ENCODE results near the gene PLEKHA7.

Gene PLEKHA7

DNA sequence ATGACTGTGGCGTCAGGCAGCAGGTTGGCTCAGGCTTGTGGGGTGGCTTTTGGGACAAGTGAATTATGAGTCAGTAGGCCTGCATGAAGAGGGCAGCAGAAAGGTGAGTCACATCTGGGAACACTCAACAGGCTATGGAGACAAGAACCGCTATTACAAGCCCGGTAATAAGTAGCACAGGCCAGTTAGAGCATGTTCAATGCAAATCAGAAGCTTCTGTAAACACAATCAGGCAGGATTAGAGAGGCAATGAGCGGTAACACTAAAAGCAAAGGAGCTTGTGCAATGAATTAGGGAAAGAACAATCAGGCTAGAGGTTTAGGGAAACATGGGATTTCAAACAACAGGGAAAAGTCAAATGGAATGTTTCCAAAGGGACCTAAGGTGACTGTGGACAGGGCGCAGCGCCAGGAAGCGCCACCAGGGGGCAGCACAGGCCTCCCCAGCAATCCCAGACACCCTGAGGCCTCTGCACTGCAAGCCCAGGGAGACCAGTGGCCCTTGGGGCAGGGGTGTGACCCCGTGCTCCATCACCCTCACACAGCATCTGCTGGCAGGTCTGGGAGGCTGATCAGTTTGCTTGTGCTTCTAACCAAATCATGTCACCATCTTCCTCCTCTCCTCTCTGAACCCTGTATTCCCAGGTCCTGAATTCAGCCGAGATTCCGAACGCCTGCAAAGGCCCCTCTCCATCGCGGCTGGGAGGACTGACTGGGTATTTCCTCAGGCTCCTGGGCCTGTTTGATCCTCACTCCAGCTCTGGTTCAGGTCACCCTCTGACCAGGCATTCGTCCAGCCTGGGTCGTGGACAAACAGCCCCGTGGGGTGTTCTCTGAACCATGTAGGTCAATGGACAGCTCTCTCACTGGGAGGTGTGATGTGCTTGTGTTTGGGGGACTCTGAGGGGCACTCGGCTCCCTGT is 225.8 kb downstream of the PLEKHA7 start:
- Mint-ChIP-seq H3K4me1 (no peaks in the 10 kb centered on the region), H3K27ac (no peak overlapping the region), H3K36me3 (no peaks in the 10 kb centered on the region), H3K4me3 (no peak overlapping the region), H3K9me3 (no peaks in the 10 kb centered on the region), H3K27me3 (no peaks in the 10 kb centered on the region)

DNA sequence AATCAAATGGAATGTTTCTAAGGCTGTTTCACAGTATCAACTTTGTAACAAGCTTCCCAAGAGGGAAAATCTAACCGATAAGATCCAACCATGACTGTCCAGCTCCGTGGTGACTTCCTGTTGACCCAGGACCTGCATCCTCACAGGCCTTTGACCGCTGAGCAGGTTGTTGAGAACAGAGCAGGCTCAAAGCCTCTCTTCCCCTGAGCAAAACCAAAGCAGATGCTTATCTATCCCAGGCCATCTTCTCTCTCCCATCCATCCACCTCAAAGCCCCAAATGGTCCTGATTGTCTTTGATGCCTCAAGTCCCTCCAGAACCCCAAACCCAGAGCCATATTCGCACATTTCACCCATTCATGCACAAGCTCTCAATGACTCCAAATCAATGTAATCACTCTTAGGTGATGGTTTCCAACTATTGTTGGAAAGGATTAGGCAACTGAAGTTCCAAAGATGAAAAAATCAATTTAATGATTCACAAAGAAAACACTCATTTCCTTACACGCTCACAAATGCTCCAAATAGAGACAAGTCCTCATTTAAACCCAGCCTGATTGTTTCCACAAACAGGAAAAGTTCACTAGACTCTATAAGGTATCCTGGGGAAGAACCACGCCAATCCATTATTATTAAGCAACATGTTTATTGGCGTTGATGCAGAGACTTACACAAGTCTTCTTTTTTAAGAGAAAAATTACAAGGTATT is 227.0 kb downstream of the PLEKHA7 start:
- Mint-ChIP-seq H3K4me1 (no peaks in the 10 kb centered on the region), H3K27me3 (no peaks in the 10 kb centered on the region), H3K27ac (no peak overlapping the region), H3K4me3 (no peak overlapping the region), H3K36me3 (no peaks in the 10 kb centered on the region), H3K9me3 (no peaks in the 10 kb centered on the region)

DNA sequence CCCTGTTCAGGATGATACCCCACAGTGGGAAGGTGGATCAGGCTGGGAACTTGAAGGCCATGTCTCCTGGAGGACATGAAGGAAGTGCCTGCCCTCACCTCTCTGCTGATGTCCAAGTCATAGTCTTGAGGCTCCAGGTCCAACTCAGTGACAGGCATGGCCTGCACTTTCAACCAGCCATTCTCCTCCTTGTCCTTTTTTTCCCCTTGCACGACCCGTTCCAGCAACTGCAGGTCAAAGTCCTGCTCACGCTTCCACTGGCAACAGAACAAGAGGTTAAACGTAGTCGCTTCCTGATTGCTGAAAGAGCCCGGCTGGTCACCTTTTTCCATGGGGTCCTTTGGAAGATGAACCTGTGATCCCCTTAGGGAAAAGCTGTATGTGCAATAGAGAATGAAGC is 228.1 kb downstream of the PLEKHA7 start:
- Mint-ChIP-seq H3K27ac (no peak overlapping the region), H3K4me3 (no peak overlapping the region), H3K9me3 (no peaks in the 10 kb centered on the region), H3K27me3 (no peaks in the 10 kb centered on the region), H3K36me3 (no peaks in the 10 kb centered on the region), H3K4me1 (no peaks in the 10 kb centered on the region)

DNA sequence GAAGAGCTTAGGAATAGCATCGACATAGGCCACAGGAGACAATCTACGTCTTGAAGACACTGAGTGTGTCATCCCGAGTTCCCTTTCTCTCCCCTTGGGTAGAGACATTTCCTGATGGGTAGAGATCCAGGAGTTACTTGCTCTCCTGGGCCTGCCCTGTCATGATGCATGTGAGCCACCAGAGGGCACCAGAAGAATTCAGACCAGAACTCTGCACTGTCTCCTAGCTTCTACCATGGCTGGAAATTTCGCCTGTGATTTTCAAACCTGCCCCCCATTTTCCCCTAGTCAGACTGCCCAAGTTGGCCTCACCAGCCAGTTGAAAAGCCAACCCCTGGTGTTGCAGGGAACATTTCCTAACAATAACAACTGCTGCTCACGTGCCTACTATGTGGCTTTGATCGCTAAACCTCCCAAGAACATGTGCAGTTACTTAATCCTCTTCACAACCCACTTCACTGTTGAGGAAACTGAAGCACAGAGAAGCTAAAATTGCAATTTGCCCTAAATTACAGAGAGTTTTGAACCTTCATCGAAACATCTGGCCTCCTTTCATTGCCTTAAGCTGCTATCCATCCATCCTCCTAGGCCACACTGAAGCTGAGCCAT is 228.6 kb downstream of the PLEKHA7 start:
- Mint-ChIP-seq H3K4me1 (no peaks in the 10 kb centered on the region), H3K9me3 (no peaks in the 10 kb centered on the region), H3K4me3 (no peak overlapping the region), H3K36me3 (no peaks in the 10 kb centered on the region), H3K27me3 (no peaks in the 10 kb centered on the region), H3K27ac (no peak overlapping the region)

DNA sequence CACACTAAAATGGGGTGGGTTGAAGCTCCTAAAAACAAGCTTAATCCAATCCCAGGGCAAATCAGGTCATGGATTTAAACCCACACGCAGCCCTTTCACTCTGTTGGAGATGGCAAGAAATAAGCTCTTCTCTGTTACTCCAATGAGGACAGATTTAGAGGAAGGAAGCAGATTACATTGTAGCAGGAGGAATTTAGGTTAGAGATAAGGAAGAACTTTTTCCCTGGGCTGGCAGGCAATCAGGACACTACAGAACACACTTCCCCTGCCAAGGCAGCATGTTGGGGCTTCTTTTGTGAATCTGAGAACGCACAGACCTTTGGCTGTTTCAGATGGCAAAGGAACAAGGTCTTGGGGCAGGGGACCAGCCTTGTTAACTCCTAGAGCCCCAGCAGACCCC is 229.5 kb downstream of the PLEKHA7 start:
- Mint-ChIP-seq H3K27ac (no peak overlapping the region), H3K4me1 (no peaks in the 10 kb centered on the region), H3K27me3 (no peaks in the 10 kb centered on the region), H3K9me3 (no peaks in the 10 kb centered on the region), H3K4me3 (no peak overlapping the region), H3K36me3 (no peaks in the 10 kb centered on the region)

DNA sequence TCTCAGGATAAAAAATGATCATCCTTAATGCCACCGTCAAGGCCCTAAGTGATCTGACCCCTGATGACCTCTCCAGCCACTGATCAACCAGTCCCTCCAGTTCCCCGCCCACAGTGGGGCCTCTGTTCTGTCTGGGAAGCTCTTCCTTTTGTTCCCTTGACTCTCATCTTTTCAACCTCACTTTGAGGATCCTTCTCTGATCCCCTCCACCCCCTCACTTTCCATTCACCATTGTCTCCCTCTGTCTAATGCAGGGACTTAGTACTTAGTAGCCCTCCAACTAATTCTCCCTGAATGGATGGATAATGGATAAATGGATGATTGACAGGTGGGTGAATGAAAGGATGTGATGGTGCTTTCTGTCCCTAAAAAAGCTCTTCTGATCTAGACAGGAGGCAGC is 230.1 kb downstream of the PLEKHA7 start:
- Mint-ChIP-seq H3K4me3 (no peak overlapping the region), H3K27me3 (no peaks in the 10 kb centered on the region), H3K9me3 (no peaks in the 10 kb centered on the region), H3K27ac (no peak overlapping the region), H3K4me1 (no peaks in the 10 kb centered on the region), H3K36me3 (no peaks in the 10 kb centered on the region)

DNA sequence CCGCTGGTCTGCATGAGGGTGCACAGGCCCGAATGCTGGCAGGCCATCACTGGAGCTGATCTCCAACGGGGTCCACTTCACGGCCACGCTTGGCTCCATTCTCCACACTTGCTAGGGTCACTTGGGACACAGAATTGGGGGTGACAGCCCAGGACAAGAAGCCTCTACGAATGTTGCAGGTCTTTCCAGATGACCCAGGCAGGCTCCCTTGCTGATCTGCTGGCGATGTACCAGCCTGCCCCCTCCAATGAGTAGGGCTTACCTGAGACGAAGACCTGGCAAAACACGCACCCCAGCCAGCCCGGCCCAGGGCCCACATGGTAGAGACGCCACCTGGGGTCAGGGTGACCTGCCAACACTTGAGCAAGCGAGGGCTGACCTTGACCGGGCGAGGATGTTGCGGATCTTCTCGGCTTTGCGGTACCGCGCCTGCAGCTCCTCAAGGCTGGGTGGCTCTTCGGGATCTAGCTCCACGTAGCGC is 230.9 kb downstream of the PLEKHA7 start:
- Mint-ChIP-seq H3K9me3 (no peaks in the 10 kb centered on the region), H3K36me3 (no peaks in the 10 kb centered on the region), H3K4me1 (no peaks in the 10 kb centered on the region), H3K27ac (no peak overlapping the region), H3K27me3 (no peaks in the 10 kb centered on the region), H3K4me3 (no peak overlapping the region)

DNA sequence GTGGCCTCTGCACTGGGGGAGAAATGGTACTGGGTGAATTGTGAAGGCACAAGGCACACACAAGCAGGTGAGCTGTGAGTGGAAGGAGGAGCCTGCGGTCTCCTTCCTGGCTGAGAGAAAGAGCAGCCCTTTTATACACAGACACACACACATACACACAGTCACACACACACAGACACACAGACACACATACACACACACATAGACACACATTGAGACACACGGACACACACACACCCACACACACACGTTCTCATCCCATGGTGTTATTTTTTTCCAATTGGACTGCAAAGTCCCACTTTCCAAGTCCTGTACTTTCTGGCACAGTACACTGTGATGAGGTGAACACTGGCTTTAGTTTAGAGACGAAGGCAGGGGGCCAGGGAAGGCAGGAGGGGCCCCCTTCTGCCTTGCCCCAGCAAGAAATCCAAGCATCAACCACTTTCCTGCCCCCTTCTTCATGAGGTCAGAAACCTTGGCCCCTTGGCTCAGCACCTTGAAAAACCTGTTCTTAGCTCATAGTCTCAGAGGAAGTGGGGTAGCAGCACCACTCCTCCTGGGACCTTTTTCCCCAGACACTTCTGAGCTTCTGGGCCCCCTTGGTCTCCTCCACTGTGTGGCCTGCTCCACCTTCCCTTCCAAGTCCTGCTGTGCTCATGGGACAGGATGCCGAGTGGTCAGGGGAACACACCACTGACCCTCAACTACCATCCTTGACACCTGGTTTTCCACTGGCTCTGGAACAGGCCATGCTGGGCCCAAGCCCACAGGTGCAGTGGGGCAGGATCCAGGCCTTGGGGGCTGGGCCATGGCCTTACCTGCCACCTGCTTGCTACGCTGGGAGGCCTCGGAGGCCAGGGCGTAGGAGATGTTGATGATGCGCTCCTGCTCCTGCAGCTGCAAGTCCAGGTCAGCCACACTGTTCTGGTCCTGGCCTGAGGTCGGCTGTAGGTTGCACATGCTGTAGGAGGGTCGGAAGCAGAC is 232.0 kb downstream of the PLEKHA7 start:
- no peak overlapping the region for H3K27ac Mint-ChIP-seq

DNA sequence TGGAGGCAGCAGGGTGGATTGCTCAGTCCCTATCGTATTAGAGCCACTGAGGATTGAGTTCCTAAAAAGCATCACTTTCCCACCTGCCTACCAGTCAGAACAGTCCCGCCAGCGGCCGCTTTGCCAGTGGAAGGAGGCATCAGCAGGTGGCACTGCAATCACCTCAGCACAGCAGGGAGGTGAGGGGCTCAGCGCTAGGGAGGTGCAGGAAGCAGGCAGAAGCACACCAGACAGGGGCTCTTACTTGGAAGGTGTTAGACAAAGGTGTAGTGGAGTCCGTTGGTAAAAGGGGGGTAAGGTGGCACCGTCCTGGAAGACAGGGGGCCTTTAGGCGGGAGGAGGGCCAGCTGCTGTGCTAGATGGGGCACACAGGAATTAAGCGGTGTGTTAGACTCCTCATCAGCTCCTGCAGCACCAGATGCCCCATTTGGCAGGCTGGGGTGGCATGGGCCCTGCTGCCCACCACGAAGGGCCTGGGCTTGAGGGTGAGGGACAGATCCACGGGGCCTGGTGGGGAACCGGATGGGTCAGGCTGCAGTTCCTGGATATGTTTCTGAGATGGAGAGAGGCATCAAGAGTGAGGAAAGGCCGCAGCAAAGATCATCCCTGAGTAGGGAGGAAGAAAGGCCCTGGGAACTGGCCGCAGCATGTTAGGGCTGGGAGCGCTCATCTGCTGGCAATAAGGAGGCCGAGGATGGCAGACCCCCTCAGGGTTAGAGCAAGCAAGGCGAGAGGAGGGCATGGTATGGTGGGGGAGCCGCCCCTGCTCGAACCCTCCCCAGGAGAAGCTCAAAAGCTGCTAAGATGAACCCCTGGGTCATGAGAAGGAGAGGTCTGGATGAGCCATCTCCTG is 233.3 kb downstream of the PLEKHA7 start:
- Mint-ChIP-seq H3K4me1 (no peaks in the 10 kb centered on the region), H3K4me3 (no peak overlapping the region), H3K36me3 (no peaks in the 10 kb centered on the region), H3K27me3 (no peaks in the 10 kb centered on the region), H3K27ac (no peak overlapping the region), H3K9me3 (no peaks in the 10 kb centered on the region)

More for the DNA sequence above, 232.0 kb downstream of the PLEKHA7 start:
- Mint-ChIP-seq H3K9me3 (no peaks in the 10 kb centered on the region), H3K27me3 (no peaks in the 10 kb centered on the region), H3K36me3 (no peaks in the 10 kb centered on the region), H3K4me3 (no peak overlapping the region), H3K4me1 (no peaks in the 10 kb centered on the region)

DNA sequence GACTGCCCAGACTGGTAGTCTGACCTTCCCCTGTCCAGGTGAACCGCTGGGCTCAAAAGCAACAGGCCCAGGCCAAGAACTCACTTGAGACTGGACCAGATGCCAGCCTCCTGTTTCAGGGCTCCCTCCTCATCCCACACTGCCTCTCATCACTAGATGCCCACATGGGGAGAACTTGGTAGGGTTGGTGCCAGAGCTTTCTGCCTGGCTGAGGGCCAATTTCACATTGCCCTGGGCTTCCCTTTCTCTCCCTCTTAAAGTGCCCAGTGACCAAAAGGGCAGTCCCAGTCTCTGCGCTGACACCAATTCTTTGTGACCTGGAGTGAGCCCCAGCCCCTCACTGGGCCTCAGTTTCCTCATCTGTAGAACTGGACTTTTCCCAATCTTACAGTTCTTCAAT is 234.1 kb downstream of the PLEKHA7 start:
- no peaks in the 10 kb centered on the region for H3K27me3 Mint-ChIP-seq
- H3K9me3 Mint-ChIP-seq: no peaks in the 10 kb centered on the region
- no peak overlapping the region for H3K4me3 Mint-ChIP-seq
- H3K36me3 Mint-ChIP-seq: no peaks in the 10 kb centered on the region
- no peaks in the 10 kb centered on the region for H3K4me1 Mint-ChIP-seq
- no peak overlapping the region for H3K27ac Mint-ChIP-seq

DNA sequence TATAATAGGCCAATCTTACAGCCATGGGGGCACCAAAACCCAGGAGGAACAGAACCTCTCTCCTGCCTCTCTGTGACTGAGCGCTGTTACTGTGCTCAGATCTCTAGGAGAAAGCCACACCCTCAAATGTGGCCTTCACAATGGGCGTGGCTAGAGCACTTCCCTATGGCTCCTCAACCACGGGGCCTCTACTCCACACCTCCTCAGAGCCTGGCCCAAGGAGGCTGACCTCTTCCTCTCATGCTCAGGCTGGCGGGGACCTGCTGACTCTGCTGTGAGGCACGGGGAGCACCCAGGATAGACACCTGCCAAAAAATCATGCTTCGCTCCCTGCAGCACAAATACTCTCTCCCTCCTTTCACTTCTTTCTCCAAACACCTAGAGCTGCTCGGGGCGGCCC is 234.8 kb downstream of the PLEKHA7 start:
- H3K36me3 Mint-ChIP-seq: no peaks in the 10 kb centered on the region
- no peaks in the 10 kb centered on the region for H3K9me3 Mint-ChIP-seq
- no peaks in the 10 kb centered on the region for H3K27me3 Mint-ChIP-seq
- H3K4me3 Mint-ChIP-seq: no peak overlapping the region
- H3K27ac Mint-ChIP-seq: no peak overlapping the region
- H3K4me1 Mint-ChIP-seq: no peaks in the 10 kb centered on the region

DNA sequence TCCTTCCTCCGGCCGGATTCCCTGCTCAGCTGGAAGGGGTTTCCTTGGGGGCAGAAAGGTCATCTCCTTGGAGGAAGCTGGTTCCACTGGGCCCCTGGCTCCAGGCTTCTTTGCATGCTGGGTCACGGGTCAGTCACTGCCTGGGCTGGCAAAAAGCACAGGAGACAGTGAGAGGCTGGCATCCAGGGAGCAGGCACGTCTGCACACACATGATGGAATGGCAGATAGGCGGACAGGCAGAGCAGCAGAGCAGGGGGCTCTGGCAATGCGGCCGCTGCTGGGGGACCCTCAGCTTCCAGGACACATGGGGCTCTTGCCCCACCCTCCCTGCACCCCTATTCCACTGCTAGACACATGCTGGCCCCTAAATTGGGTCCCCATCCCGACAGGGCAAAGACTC is 235.3 kb downstream of the PLEKHA7 start:
- Mint-ChIP-seq H3K9me3 (no peaks in the 10 kb centered on the region), H3K36me3 (no peaks in the 10 kb centered on the region), H3K4me3 (no peak overlapping the region), H3K27ac (no peak overlapping the region), H3K27me3 (no peaks in the 10 kb centered on the region), H3K4me1 (no peaks in the 10 kb centered on the region)

DNA sequence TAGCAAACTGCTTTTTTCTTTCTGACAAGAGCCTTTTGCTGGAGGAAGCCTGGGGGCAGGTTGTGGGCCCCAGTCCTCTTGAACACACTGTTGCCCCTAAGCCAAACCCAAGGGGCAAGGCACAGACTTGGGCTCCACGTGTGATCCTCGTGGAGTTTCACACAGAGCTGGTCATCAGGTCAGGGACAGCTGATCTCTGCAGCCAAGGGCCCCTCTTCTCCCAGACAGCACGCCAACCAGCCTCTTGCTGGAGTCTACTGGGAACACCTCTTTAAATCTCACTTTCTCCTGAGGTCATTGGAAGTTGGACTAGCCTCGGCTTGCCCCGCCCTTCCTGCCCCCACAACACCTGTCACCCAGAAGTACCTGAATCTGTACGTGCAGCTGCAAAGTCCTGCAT is 235.9 kb downstream of the PLEKHA7 start:
- no peaks in the 10 kb centered on the region for H3K4me1 Mint-ChIP-seq
- H3K27ac Mint-ChIP-seq: no peak overlapping the region
- no peaks in the 10 kb centered on the region for H3K9me3 Mint-ChIP-seq
- no peaks in the 10 kb centered on the region for H3K27me3 Mint-ChIP-seq
- H3K4me3 Mint-ChIP-seq: no peak overlapping the region
- no peaks in the 10 kb centered on the region for H3K36me3 Mint-ChIP-seq

DNA sequence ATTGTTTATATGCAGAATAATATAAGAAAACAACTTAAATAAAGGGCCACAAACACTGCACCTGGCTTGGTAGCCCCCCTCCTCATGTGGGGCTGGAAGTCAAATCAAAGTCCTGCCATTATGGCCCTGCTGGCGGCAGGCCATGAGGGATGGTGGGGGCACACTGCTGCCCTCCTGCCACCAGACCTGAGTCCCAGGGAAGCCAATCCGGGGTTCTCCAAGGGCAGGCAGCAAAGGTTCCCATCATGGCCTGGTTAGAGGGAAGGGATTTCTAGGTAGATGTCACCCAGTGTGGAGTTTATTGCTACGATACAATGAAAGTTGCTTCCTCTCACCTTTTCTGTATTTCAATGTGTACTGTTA is 236.6 kb downstream of the PLEKHA7 start:
- Mint-ChIP-seq H3K9me3 (no peaks in the 10 kb centered on the region), H3K27ac (no peak overlapping the region), H3K4me1 (no peaks in the 10 kb centered on the region), H3K27me3 (no peaks in the 10 kb centered on the region), H3K4me3 (no peak overlapping the region), H3K36me3 (no peaks in the 10 kb centered on the region)
